ENCODE results near the gene MEGF9. TPM values are rescaled to one million over a fixed set of nuclear protein-coding genes. Genes with fewer than 3 reads are reported as not detected.

The MEGF9 gene
- total RNA-seq, 1 donor from 2014 or later = 23.4 TPM

- H3K4me1 Mint-ChIP-seq (ENCODE audit: low read depth) = peaks cover 4% of the 10 kb centered on the region
- H3K27me3 Mint-ChIP-seq = no peaks in the 10 kb centered on the region
- no peak overlapping the region for H3K4me3 Mint-ChIP-seq (ENCODE audit: low read depth)
- no peak for DNase-seq (ENCODE audit: low spot score, unreplicated experiment)
- no peaks in the 10 kb centered on the region for H3K36me3 Mint-ChIP-seq (ENCODE audit: insufficient read depth)
- H3K9me3 Mint-ChIP-seq (ENCODE audit: low read depth) = no peaks in the 10 kb centered on the region
- TF ChIP-seq, protein P1, sequence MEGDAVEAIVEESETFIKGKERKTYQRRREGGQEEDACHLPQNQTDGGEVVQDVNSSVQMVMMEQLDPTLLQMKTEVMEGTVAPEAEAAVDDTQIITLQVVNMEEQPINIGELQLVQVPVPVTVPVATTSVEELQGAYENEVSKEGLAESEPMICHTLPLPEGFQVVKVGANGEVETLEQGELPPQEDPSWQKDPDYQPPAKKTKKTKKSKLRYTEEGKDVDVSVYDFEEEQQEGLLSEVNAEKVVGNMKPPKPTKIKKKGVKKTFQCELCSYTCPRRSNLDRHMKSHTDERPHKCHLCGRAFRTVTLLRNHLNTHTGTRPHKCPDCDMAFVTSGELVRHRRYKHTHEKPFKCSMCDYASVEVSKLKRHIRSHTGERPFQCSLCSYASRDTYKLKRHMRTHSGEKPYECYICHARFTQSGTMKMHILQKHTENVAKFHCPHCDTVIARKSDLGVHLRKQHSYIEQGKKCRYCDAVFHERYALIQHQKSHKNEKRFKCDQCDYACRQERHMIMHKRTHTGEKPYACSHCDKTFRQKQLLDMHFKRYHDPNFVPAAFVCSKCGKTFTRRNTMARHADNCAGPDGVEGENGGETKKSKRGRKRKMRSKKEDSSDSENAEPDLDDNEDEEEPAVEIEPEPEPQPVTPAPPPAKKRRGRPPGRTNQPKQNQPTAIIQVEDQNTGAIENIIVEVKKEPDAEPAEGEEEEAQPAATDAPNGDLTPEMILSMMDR (IDR thresholded peaks at IDR 0.05; ENCODE audit: unreplicated experiment) = no peak
- H3K27ac Mint-ChIP-seq = no peak overlapping the region
Measured at GRCh38 chr9:120736881-120737280, 22.6 kb upstream of the MEGF9 start.

GRCh38 chr9:120735415-120736126 is 21.3 kb upstream of the MEGF9 start:
- Mint-ChIP-seq H3K4me3 (ENCODE audit: low read depth) (no peak overlapping the region), H3K4me1 (ENCODE audit: low read depth) (peaks cover 13% of the 10 kb centered on the region), H3K27ac (no peak overlapping the region), H3K27me3 (no peaks in the 10 kb centered on the region), H3K36me3 (ENCODE audit: insufficient read depth) (no peaks in the 10 kb centered on the region), H3K9me3 (ENCODE audit: low read depth) (no peaks in the 10 kb centered on the region)
- DNase-seq (ENCODE audit: low spot score, unreplicated experiment) = no peak
- TF ChIP-seq, protein P1 (IDR thresholded peaks at IDR 0.05; ENCODE audit: unreplicated experiment) = no peak

GRCh38 chr9:120734607-120735410 is 20.5 kb upstream of the MEGF9 start:
- no peak overlapping the region for H3K27ac Mint-ChIP-seq
- no peaks in the 10 kb centered on the region for H3K9me3 Mint-ChIP-seq (ENCODE audit: low read depth)
- peaks cover 17% of the 10 kb centered on the region for H3K4me1 Mint-ChIP-seq (ENCODE audit: low read depth)
- no peaks in the 10 kb centered on the region for H3K36me3 Mint-ChIP-seq (ENCODE audit: insufficient read depth)
- H3K4me3 Mint-ChIP-seq (ENCODE audit: low read depth) = no peak overlapping the region
- TF ChIP-seq, protein P1 (IDR thresholded peaks at IDR 0.05; ENCODE audit: unreplicated experiment) = no peak
- DNase-seq (ENCODE audit: low spot score, unreplicated experiment) = no peak
- H3K27me3 Mint-ChIP-seq = no peaks in the 10 kb centered on the region

DNA sequence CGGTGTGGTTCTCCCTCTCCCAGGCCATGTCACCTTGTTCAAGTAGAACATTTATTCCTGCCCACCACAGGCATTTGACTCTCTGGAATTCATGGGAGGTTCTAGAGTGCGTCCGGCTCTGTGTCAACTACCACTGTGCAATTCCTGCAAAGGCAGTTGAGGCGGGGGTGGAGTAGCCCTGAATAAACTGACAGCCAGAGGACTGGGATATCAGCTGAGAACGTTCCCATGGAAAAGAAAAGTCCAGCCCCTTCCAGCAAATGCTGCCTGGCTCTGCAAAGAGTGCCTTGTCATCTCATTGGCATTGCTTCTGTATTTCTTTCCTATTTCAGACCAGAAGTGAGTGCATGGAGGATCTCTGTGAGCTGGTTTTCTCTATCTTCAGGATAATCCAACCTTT is 18.9 kb upstream of the MEGF9 start:
- Mint-ChIP-seq H3K4me1 (ENCODE audit: low read depth) (peaks cover 17% of the 10 kb centered on the region), H3K27ac (no peak overlapping the region), H3K4me3 (ENCODE audit: low read depth) (no peak overlapping the region), H3K36me3 (ENCODE audit: insufficient read depth) (no peaks in the 10 kb centered on the region), H3K27me3 (no peaks in the 10 kb centered on the region), H3K9me3 (ENCODE audit: low read depth) (no peaks in the 10 kb centered on the region)
- DNase-seq (ENCODE audit: low spot score, unreplicated experiment) = no peak
- TF ChIP-seq, protein P1 (IDR thresholded peaks at IDR 0.05; ENCODE audit: unreplicated experiment) = no peak

GRCh38 chr9:120730654-120731514 is 16.6 kb upstream of the MEGF9 start:
- H3K27me3 Mint-ChIP-seq = peaks cover 9% of the 10 kb centered on the region
- no peak for DNase-seq (ENCODE audit: low spot score, unreplicated experiment)
- no peaks in the 10 kb centered on the region for H3K36me3 Mint-ChIP-seq (ENCODE audit: insufficient read depth)
- H3K4me1 Mint-ChIP-seq (ENCODE audit: low read depth) = peaks cover 17% of the 10 kb centered on the region
- no peaks in the 10 kb centered on the region for H3K9me3 Mint-ChIP-seq (ENCODE audit: low read depth)
- H3K27ac Mint-ChIP-seq = peak overlapping the region; percentile 41
- TF ChIP-seq, protein P1 (IDR thresholded peaks at IDR 0.05; ENCODE audit: unreplicated experiment) = no peak
- H3K4me3 Mint-ChIP-seq (ENCODE audit: low read depth) = no peak overlapping the region
